HL-60/S4 treated with phorbol 12-myristate 13-acetate at 8.2 ng/mL for 4 days and 3 days (cell line): ENCODE results near the gene RNU1-3.
"Not testable (repeated sequence)": the region's sequence is repeated elsewhere in the genome, so short reads cannot be mapped to it uniquely, and the experiment has no call there.

Experiments
- in situ Hi-C: fragments of 300-500 bp; cut with MboI; formaldehyde crosslinking; loops from 2 replicates; pipeline ENCODE4 v1.15.0; 2022; ENCODE audit warnings: low sequenced_read_pairs

The RNU1-3 gene

GRCh38 chr1:16639091-16640031 is 27.4 kb downstream of the RNU1-3 start:
- in situ Hi-C loops = not testable (repeated sequence)

- in situ Hi-C loops = not testable (repeated sequence)
Measured at GRCh38 chr1:16637941-16638778, 28.6 kb downstream of the RNU1-3 start.

- in situ Hi-C loops = not testable (repeated sequence)
Measured at GRCh38 chr1:16636551-16637195, 30.1 kb downstream of the RNU1-3 start.

- in situ Hi-C loops = not testable (repeated sequence)
Measured at GRCh38 chr1:16635959-16636358, 30.8 kb downstream of the RNU1-3 start.

- in situ Hi-C loops = not testable (repeated sequence)
Measured at GRCh38 chr1:16633540-16634282, 33.0 kb downstream of the RNU1-3 start.

GRCh38 chr1:16632044-16632850 is 34.5 kb downstream of the RNU1-3 start:
- in situ Hi-C loops = not testable (repeated sequence)

GRCh38 chr1:16631248-16632043 is 35.3 kb downstream of the RNU1-3 start:
- in situ Hi-C loops = no loop called here

GRCh38 chr1:16630661-16631247 is 36.0 kb downstream of the RNU1-3 start:
- in situ Hi-C loops = no loop called here

- in situ Hi-C loops = not testable (repeated sequence)
Measured at GRCh38 chr1:16629916-16630530, 36.7 kb downstream of the RNU1-3 start.

- in situ Hi-C loops = no loop called here
Measured at GRCh38 chr1:16628361-16629111, 38.2 kb downstream of the RNU1-3 start.

GRCh38 chr1:16626409-16626983 is 40.3 kb downstream of the RNU1-3 start:
- in situ Hi-C loops = not testable (repeated sequence)

GRCh38 chr1:16625497-16626408 is 41.0 kb downstream of the RNU1-3 start:
- in situ Hi-C loops = no loop called here

- in situ Hi-C loops = not testable (repeated sequence)
Measured at GRCh38 chr1:16623812-16624719, 42.7 kb downstream of the RNU1-3 start.

GRCh38 chr1:16623337-16623736 is 43.4 kb downstream of the RNU1-3 start:
- in situ Hi-C loops = not testable (repeated sequence)
